Dermis blood vessel endothelial cell (primary cell): ENCODE results near the gene KDM1B. TPM values are rescaled to one million over a fixed set of nuclear protein-coding genes. Genes with fewer than 3 reads are reported as not detected.
A peak's percentile ranks its signal among the peaks of the same experiment; 100 is the strongest.
"Not testable (repeated sequence)": the region's sequence is repeated elsewhere in the genome, so short reads cannot be mapped to it uniquely, and the experiment has no call there.

Source experiments
- DNase-seq: peaks from one replicate; pipeline ENCODE4 v3.0.0; 2010
- total RNA-seq: library from RNA; depleted of rRNA; stranded (reverse); fragments of >200 nt; gene quantifications from 2 replicates; pipeline ENCODE4 v1.2.3, GENCODE V29; 2014

Gene KDM1B
- total RNA-seq, 1 donor from 2014 or later = 9.7 TPM

- no peak for DNase-seq
Measured at GRCh38 chr6:18192026-18192425, 36.8 kb downstream of the KDM1B start.

GRCh38 chr6:18203786-18204185 lies 48.6 kb downstream of the KDM1B start:
- DNase-seq = no peak

GRCh38 chr6:18204691-18205090 lies 49.5 kb downstream of the KDM1B start:
- no peak for DNase-seq

- no peak for DNase-seq
Measured at GRCh38 chr6:18206591-18206990, 51.4 kb downstream of the KDM1B start.

GRCh38 chr6:18207438-18207837 lies 52.2 kb downstream of the KDM1B start:
- no peak for DNase-seq

- no peak for DNase-seq
Measured at GRCh38 chr6:18207949-18208348, 52.7 kb downstream of the KDM1B start.

GRCh38 chr6:18208778-18209177 lies 53.6 kb downstream of the KDM1B start:
- DNase-seq = not testable (repeated sequence)

- DNase-seq = no peak
Measured at GRCh38 chr6:18209539-18210197, 54.4 kb downstream of the KDM1B start.

GRCh38 chr6:18210707-18211106 lies 55.5 kb downstream of the KDM1B start:
- no peak for DNase-seq

- DNase-seq = no peak
Measured at GRCh38 chr6:18211338-18211737, 56.1 kb downstream of the KDM1B start.

- no peak for DNase-seq
Measured at GRCh38 chr6:18212231-18212630, 57.0 kb downstream of the KDM1B start.

GRCh38 chr6:18213439-18213838 lies 58.2 kb downstream of the KDM1B start:
- DNase-seq = no peak

- DNase-seq = no peak
Measured at GRCh38 chr6:18214003-18214402, 58.8 kb downstream of the KDM1B start.

GRCh38 chr6:18215436-18215835 lies 60.2 kb downstream of the KDM1B start:
- DNase-seq = no peak

- DNase-seq = no peak
Measured at GRCh38 chr6:18216411-18216810, 61.2 kb downstream of the KDM1B start.

GRCh38 chr6:18218233-18218632 lies 63.0 kb downstream of the KDM1B start:
- DNase-seq = no peak

- peak; percentile 7 for DNase-seq
Measured at GRCh38 chr6:18219591-18219990, 64.4 kb downstream of the KDM1B start.

GRCh38 chr6:18221288-18221615 lies 66.0 kb downstream of the KDM1B start:
- no peak for DNase-seq

- not testable (repeated sequence) for DNase-seq
Measured at GRCh38 chr6:18226451-18227105, 71.4 kb downstream of the KDM1B start.

GRCh38 chr6:18227166-18227565 lies 71.9 kb downstream of the KDM1B start:
- DNase-seq = not testable (repeated sequence)

- DNase-seq = not testable (repeated sequence)
Measured at GRCh38 chr6:18228590-18228989, 73.4 kb downstream of the KDM1B start.

- DNase-seq = not testable (repeated sequence)
Measured at GRCh38 chr6:18231856-18232255, 76.6 kb downstream of the KDM1B start.

- DNase-seq = not testable (repeated sequence)
Measured at GRCh38 chr6:18233770-18234169, 78.5 kb downstream of the KDM1B start.

GRCh38 chr6:18234564-18234963 lies 79.3 kb downstream of the KDM1B start:
- DNase-seq = no peak

- no peak for DNase-seq
Measured at GRCh38 chr6:18235524-18235923, 80.3 kb downstream of the KDM1B start.
